GM19238 (cell line): Measurements from ENCODE around the gene ARHGDIA.

Source experiments
- DNase-seq: peaks from one replicate; pipeline ENCODE4 v3.0.0; 2011; ENCODE audit warnings: low spot score; ENCODE audit not compliant: insufficient read length

The ARHGDIA gene

DNA sequence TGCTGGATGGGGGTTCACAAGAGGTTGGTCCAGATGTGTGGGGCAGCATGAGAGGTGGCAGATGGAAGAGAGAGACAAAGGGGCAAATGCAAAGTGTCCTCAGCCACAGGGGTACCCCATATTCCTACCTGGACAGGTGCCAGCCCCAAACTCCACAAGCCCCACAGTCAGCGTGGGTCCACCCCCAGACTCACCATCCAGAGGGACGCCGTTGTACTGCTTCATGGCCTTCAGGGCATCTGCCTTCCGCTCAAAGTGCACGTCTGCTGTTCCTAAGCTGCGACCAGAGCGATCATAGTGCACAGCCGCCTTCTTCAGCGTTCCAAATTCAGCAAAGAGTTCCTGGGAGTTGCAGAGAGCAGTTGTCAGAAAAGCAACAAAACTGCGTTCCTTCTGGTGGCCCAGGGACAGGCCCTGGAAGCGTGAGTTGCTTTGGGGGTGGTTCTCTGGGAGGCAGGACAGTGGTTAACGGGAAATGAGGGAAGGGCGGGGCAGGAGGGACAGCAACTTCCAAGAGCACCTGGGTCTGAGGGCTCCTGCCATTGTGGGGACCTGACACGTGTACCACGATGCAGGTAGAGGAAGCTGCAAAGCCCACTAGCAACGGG lies 18.0 kb upstream of the ARHGDIA start:
- DNase-seq, result no peak

DNA sequence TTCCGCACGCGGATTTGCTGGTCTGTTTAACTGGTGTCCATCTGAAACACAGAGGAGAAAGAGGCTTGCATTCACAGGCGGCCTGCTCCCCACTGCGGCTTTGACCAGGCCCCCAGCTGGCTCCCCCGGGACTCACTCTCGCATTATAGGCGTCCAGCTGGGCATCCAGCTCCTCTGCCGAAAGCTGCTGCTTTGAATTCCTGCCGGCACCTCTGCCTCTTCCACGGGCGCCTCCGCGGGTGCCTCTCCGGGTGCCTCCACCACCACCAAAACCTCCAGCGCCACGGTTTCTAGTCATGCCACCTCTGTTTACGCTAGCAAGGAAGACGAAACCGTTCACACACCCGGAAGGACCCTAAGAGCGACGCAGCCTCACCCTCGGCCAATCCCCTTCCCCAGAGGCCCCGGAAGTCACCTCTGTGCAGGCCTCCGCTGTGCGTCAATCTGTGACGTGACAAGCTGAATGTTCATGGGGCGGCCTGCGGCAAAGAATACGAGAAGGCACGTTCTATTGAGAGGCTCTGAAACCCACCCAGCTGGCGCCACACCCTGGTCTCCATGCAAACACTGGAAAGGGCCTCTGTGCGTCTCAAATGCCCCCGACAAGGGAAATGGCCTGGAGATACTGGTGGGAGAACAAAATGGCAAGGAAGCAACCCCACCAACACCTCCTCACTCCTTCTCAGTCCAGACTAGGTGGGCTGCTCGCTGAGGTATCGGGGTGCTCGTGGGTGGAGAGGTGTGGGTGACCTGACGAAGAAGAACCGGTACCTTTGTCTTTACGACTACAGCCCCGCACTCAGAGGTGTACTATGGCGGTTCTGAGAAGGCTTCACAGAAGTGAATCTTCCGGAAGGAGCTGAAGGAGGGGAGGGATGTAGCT lies 17.2 kb upstream of the ARHGDIA start:
- DNase-seq, result no peak

DNA sequence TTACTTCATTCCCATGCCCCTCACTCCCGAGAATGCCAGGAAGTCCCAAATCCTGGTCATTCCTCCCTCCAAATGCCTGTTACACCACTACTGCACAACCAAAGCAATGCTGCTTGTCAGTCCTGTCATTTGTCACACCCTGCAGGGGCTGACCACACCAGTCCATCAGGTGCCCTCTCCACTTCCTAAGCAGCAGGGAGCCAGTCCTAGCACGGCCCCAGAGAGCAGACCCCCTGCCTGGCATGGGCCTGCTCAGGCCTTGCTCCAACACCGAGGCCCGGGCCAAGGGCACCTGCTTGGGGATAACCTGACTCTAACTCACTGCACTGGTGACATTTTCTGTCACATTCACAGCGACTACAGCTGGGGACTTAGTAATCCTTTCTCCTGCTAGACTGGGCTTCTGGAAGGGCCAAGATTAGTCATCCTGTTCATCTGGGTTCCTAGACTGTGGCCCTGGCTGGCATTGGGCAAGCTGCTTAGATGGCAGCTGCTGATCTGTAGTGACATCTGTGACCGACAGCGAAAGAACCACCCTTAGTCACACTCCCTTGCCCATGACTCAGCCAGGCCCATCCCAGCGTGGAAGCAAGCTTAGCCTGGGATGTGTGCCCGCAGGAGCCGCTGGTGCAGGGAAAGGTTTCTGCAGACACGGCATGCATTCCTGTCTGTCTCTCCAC lies 14.9 kb upstream of the ARHGDIA start:
- no peak for DNase-seq

DNA sequence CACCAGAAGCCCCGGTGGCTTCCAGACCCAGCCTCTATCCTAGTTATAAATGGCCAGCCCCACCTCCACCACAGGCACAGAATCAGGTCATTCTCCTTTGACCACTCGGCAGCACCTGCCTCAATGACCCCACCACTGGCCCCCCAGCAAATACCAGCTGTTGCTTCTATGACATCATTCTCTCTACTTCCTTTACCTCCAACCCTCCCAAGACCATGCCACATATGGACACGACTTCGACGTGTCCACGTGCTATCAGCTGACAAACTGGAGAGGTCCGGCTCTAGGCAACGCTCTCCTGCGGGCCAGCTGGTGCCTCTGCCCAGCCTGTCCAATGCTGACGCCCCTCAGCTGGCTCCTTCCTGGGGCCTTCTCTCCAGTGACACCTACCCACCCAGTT lies 14.3 kb upstream of the ARHGDIA start:
- no peak for DNase-seq

DNA sequence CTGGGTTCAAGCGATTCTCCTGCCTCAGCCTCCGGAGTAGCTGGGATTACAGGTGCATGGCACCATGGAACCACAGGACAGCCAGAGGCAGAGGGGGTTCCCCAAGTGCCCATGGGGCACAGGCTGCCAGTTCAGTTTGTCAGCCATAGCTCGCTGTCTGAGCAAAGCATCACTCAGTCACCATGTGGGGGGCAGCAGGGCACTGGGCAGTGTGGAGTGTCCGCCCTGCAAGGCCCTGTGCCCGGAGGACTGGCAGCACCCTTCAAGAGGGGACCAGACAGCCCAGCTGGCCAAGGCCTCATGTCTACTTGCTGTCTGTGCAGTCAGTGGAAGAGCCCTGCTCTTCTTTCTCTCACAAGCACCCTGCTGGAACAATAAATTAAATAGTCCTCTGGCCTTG lies 13.8 kb upstream of the ARHGDIA start:
- no peak for DNase-seq

DNA sequence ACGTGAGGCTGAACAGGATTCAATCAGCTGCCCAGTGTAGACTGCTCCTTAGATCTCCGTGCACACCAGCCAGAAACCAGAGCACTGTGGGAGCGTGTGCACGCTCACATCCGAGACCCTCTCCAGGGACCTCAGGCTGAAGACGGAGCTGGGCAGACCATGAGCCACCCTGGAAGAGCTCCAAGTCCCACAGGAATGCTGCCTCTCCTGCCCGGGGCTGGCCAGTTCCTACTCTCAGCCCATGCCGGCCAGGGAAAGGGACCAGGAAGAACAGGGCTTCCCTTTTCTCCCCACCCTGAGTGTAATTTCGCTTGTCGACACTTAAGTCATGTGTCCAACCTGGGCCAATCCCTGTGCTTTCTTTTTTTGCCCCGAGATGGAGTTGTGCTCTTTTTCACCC lies 13.4 kb upstream of the ARHGDIA start:
- no peak for DNase-seq

DNA sequence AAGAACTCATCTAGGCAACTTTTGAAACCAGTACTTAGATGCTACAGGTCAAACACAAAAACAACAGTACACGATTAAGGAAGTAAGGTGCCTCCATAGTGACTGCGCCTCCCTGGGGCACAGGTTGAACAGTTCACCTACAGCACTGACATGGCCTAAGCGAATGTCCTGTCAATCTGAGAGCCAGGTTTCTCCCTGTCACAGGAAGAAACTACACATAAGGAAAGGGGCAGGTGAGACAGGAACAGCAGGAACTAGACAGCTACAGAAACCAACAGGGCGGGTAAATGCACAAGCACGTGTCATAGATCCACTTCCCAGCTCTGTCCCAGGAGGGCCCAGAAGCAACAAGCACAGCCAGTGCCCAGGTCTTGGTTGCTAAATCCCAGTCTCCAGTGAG lies 8.0 kb upstream of the ARHGDIA start:
- DNase-seq, result no peak

DNA sequence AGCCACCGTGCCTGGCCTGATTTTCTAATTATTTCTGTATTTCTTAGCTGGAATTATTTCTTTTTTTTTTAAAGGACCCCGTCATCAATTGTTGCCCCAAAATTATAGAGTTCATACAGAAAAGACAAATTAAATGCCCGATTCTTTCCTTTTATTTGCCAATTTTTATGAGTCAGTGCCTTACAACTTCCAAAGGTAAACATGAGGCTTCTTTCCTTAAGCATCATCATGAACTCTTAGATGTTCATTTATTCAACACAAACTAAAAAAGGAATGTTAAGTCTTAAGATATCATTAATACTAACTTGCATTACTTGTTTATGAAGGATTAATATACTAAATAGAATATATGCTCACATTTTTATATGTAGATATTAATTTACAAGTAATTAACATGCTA lies 7.2 kb upstream of the ARHGDIA start:
- no peak for DNase-seq

DNA sequence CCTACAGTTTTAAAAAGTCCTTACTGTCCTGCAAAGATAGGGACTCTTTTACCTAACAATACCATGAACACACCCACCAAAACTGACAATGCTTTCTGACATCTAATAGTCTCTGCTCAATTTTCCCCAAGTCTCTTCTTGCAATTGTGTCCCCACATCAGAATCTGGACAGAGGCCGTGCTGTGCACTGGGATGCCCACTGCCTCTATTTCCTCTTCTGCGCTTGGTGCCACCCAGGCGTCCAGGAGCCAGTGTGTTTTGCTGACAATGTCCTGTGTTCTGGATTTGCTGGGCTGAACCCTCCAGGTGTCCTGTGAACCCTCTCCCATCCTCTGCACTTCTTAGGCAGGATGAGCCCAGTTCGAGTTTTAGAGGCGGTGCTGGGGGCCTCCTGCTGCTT lies 6.4 kb upstream of the ARHGDIA start:
- no peak for DNase-seq

DNA sequence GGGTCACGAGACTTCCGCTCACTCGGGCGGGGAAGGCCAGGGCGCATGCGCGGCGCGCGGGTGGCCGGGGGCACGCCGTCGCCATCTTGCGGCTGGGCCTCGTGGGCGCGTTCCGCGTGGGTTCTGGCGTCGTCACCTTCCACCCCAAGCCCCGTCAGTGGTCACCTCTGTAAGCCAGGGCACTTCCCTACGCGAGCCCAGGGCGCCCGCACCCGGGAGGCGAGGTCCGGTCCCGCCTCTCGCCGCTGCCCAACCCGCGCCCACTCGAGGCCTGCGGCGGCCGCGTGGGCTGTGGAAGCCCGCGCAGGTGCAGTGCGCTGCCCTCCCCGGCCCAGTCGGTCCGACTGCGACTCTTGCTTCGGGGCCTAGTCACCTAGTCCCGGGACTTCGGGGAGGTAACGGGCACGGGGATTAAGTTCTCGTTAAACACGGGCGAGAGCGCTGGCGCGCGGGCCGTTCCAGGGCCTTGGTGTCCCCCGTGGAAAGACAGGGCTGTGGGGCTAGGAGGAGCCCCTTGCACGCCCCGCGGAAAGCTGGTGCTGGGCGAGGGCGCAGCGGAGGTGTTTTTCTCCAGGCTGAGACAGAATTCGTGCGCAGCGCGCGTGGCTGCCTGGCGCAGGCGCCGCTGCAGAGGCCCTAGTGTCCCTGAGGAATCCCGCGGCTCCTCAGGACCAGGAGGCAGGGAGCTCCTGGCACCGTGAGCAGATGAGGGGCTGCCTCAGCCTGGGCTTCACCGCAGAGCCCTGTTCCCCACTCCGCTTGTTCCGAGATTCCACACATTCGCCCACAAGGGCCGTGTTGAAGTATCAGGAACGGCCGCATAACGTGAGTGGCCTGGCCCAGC lies 472 bp upstream of the ARHGDIA start:
- DNase-seq, result peak; percentile 97

DNA sequence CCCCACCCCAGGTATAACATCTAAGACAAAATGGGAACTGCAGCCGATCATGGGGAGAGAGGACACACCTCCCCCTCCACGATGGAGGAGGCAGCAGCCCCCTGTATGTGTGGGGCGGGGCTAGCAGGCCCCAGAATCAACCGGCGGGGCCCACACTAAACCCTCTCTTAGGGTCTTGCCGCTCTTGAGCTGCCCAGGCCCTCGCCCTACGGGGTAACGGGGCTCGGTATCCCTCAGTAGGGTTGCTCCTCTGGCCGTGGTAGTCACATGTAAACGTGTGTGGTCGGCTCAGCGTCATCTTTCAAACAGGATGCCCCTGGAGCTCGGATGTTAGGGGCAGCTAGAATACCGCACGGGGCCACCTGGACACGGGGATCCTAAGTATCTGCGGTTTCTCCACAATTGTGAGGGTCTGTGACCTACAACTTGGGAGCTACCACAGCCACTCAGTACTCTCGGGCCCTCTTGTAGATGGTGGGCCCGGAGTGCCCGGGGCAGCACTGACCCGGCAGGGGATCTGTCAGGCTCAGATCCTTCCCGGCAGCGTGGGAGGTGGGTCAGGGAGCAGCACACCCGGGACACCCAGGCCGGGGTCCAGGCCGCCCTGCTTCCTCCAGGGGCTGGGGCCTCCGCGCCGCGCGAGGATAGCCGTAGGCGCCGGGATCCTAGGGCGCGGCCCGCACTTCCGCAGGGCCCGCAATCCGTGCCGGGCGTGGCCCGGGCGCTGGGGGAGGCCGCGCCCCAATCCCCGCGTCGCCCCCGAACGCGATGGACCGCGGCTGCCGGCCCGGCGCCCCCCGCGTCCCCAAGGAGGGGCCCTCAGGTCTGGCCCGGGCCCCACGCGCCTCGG lies 781 bp downstream of the ARHGDIA start:
- DNase-seq, result peak; percentile 47

DNA sequence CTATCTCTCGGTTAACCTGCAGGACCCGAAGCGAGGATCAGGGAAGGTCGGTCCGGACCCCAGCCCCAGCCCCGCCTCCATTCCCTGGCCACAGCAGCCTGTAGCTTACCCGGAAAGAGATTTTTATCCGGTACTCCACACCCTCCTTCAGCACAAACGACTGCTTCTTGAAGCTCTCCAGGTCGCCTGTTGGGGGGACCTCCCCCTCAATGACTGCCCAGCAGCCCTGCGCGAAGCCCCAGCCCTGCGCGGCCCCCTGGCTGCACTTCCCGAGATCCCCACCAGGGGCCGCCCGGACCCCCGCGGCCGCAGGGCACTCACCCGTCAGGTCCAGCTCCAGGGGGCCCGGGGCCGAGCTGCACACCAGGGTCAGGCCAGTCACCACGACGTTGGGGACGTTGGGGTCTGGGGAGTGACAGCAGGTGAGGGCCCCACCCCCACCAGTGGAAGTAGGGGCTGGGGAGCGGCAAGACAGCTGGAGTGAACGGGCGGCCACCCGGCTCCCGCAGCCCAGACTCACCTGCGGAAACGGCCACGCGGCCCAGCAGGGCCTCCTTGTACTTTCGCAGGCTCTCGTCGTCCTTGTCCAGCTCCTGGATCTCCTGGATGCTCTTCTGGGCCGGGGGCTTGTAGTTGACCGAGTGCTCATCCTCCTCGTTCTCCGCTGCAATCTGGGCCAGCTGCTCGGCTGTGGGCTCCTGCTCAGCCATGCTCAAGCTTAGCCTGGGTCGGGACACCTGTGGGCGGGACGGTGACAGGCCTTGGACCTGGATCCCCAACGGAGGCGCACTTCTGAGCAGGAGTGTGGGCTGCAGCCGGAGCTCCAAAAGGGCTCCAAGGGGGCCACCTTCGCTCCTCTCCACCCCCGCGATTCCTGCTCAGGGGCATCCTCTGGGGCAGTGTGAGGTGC lies 1.7 kb downstream of the ARHGDIA start:
- peak; percentile 65 for DNase-seq

DNA sequence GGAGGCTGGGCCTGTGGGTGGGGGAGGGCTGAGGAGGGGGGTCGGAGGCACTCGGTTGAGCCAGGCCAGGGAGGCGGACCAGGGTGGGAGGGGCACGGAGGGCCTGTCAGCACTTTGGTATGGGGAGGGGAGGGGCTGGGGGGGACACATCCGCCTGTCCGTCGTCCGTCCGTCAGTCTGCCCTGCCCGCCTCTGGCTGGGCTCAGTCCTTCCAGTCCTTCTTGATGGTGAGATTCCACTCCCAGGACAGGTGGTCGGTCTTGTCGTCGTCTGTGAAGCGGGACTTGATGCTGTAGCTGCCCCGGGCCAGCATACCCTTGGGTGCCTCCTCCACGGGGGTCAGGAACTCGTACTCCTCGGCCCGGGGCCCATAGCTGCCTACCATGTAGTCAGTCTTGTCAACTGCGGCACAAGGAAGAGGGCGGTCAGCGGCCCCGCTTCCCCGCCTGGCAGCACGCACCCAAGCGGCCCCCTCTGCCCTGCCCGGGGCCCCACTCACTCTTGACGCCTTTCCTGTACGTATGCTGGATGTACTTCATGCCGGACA lies 2.4 kb downstream of the ARHGDIA start:
- DNase-seq, result no peak

DNA sequence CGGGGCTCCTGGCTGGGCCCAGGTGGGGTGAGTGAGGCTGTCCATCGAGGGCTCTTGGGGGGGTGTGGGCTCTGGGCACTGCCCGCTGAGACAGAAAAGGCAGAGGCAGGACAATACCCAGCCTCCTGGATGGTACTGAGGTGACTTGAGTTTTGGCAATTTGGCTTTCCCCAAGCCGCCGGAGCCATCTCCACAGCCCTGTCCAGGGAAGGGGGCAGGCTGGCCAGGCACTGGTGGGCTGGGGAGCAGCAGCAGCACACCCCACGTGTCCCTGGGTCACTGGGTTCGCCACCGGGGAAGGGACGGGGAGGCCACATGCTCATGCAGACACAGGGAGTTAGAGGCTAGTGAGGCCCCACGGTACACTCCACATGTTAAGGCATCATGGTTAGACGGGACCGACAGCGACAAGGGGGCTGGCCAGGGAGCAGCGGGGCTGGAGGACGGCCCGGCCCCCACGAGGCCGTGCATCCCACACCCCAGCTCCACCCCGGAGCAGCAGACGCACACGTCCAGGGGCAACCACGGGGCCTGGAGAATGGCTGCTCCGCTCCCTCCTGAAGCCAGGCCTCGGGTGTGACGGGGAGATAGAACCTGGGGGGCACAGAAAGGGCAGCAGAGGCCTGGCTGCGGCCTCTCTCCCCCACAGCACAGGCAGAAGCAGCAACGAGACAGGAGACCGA lies 3.0 kb downstream of the ARHGDIA start:
- no peak for DNase-seq

DNA sequence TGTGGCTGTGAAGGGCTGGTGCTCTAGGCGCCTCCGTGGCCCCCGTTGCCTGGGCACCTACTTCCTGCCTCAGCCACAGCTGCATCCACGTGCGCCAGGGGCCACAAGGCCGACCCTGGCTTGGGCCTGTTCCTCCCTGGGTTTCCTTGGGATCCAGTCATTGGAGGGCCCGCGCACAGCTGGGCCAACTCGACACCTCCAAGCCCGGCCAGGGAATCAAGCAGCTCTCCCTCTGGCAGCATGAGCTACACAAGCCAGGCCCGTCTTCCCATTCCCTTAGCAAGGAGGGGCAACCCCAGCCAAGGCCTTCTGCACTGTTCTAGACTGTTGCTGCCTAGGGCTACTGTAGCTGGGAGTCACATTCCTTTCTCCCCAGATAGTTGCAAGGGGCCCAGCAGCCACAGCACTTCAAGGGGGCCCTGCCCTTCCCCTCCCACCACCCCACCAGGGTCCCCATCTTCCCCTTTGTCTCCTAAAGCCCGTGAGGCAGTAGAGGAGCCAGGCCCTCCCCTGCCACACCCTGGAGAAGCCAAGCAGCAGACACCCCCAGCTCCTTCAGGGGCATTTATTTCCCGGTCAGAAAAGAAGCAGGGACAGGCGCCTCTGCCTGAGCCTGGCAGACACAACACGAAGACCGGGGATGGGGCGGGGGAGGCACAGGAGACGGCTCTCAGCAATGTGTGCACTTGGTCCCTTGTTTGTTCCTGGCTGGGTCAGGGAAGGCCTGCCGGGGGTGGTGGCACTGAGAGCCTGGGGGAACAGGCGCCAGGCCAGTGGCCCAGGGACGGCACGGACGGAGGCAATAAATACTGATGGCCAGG lies 3.8 kb downstream of the ARHGDIA start:
- DNase-seq, result no peak

DNA sequence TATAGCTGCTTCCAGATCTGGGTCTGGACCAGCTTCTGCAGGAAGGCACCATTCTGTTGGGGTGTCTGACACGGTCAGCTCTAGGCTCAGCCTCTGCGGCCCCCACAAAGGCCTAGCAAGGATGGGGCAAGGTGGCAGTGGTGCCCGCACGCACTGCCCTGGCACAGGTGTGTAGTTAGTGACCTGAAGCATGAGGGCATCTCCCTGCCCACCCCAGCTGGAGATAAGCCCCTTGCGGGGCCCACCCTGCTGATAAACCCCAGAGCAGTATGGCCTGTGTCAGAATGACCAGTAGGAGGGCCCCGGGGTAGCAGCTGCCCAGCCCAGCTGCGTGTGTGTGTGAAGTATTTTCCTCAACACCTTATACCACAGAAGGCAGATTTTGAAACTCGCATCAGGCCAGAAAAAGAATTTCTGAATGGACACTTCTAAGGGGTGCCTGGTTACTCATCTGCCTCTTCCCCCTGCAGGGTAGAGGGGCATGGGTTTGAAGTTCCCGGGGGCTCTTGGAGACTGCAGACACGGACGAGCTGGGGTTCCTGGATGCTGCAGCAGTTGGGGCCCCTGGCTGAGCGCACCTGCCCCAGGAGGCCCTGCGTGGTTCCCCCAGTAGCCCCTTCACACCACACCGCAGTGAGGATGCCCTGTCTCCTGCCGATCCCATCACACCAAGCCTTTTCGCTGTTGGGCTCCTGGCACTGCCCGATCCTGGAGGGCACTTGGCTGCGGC lies 4.5 kb downstream of the ARHGDIA start:
- no peak for DNase-seq
